PC-9 (cell line): Measurements from ENCODE around the gene PHLDA3. TPM values are rescaled to one million over a fixed set of nuclear protein-coding genes. Genes with fewer than 3 reads are reported as not detected.

Source experiments
- BruUV-seq: library from RNA; stranded (reverse); fragments of 400-500 nt; replicated peaks from 2 replicates; lab custom pipeline; 2021; lab: Mats Ljungman, UMichigan
- CTCF ChIA-PET: fragments of 300-600 bp; sonication (Branson Sonifier 250); formaldehyde crosslinking; loops from one replicate; lab custom pipeline; 2022; ENCODE audit warnings: antibody characterized with exemption; lab: Charles Lee
- POLR2A ChIA-PET: fragments of 300-600 bp; sonication (Branson Sonifier 250); formaldehyde crosslinking; loops from one replicate; lab custom pipeline; 2022; ENCODE audit warnings: antibody characterized with exemption; ENCODE audit not compliant: unreplicated experiment; lab: Charles Lee
- DNase-seq, 2 experiments: peaks; one replicate each; pipeline versions ENCODE4 v3.0.0 to v3.0.0-alpha.2; 2015 to 2022; ENCODE audit warnings: mixed read lengths in 1 of 2
- H2AFZ ChIP-seq: fragments of 200-600 bp; sonication (generic); 2 replicates; pipeline ENCODE4 v1.8.1; 2017; ENCODE audit warnings: antibody characterized with exemption
- H3F3A ChIP-seq: fragments of 200-600 bp; sonication (generic); 2 replicates; pipeline ENCODE4 v1.8.1; 2017; ENCODE audit warnings: antibody characterized with exemption, mild to moderate bottlenecking, low read depth; ENCODE audit not compliant: insufficient read depth
- H3K27ac ChIP-seq: fragments of 200-600 bp; sonication (generic); 2 replicates; pipeline ENCODE4 v1.6.1; 2016; ENCODE audit warnings: mixed run types
- H3K27me3 ChIP-seq: fragments of 200-600 bp; sonication (generic); 2 replicates; pipeline ENCODE4 v1.6.1; 2016; ENCODE audit warnings: low read depth, mixed run types; ENCODE audit not compliant: insufficient read depth
- H3K36me3 ChIP-seq: fragments of 200-600 bp; sonication (generic); 2 replicates; pipeline ENCODE4 v1.6.1; 2016; ENCODE audit warnings: low read depth, mixed run types
- H3K4me1 ChIP-seq: fragments of 200-600 bp; sonication (generic); replicated peaks from 2 replicates; pipeline ENCODE4 v1.6.1; 2016; ENCODE audit warnings: mixed run types; ENCODE audit not compliant: insufficient read depth
- H3K4me2 ChIP-seq: fragments of 200-600 bp; sonication (generic); 2 replicates; pipeline ENCODE4 v1.6.1; 2017; ENCODE audit warnings: mixed run types
- H3K4me3 ChIP-seq: fragments of 200-600 bp; sonication (generic); 2 replicates; pipeline ENCODE4 v1.6.1; 2016; ENCODE audit warnings: mixed run types
- H3K79me2 ChIP-seq: fragments of 200-600 bp; sonication (generic); 2 replicates; pipeline ENCODE4 v1.6.1; 2017; ENCODE audit warnings: low read depth, mixed run types
- H3K9me2 ChIP-seq: fragments of 200-600 bp; sonication (generic); 2 replicates; pipeline ENCODE4 v1.8.1; 2017; ENCODE audit warnings: mild to moderate bottlenecking; ENCODE audit not compliant: insufficient read depth
- H3K9me3 ChIP-seq: fragments of 200-600 bp; sonication (generic); 2 replicates; pipeline ENCODE4 v1.8.1; 2016; ENCODE audit warnings: low read depth; ENCODE audit not compliant: insufficient read depth
- H4K20me1 ChIP-seq: fragments of 200-600 bp; sonication (generic); 2 replicates; pipeline ENCODE4 v1.8.1; 2017; ENCODE audit not compliant: insufficient read depth
- CTCF ChIP-seq: fragments of 200-600 bp; sonication (generic); conservative IDR thresholded peaks from 2 replicates; pipeline ENCODE4 v1.6.1; 2017; ENCODE audit warnings: mixed run types, antibody characterized with exemption, mild to moderate bottlenecking, moderate library complexity
- EZH2 ChIP-seq: fragments of 200-600 bp; sonication (generic); IDR thresholded peaks from 2 replicates; pipeline ENCODE4 v1.8.0; 2017; ENCODE audit warnings: antibody characterized with exemption, low read depth
- intact Hi-C: fragments of 100-400 bp; cut with micrococcal nuclease; formaldehyde crosslinking; loops from one replicate; pipeline ENCODE4 v1.10.0; 2022; ENCODE audit not compliant: unreplicated experiment
- total RNA-seq: library from RNA; stranded (reverse); gene quantifications from 2 replicates; pipeline ENCODE4 v1.2.3, GENCODE V29; 2021

The PHLDA3 gene
- total RNA-seq, 1 experiment from 2014 or later, result 31.6 TPM

GRCh38 chr1:201468501-201468843 is 516 bp downstream of the PHLDA3 start:
- Histone ChIP-seq H3K79me2 (peaks cover 47% of the 10 kb centered on the region), H3F3A (peaks cover 27% of the 10 kb centered on the region; the same call in 1 of the 2 replicates), H3K9me2 (no peaks in the 10 kb centered on the region; the same call in 1 of the 2 replicates), H2AFZ (peak overlapping the region; percentile 70), H3K27me3 (no peaks in the 10 kb centered on the region), H3K36me3 (peaks cover 22% of the 10 kb centered on the region), H3K4me3 (peak overlapping the region; percentile 97), H3K9me3 (no peaks in the 10 kb centered on the region), H3K4me2 (peak overlapping the region; percentile 100), H4K20me1 (no peaks in the 10 kb centered on the region), H3K4me1 (peaks cover 34% of the 10 kb centered on the region), H3K27ac (peak overlapping the region; percentile 95)
- TF ChIP-seq EZH2, result no peak
- no peak for TF ChIP-seq CTCF
- no peak for DNase-seq
- ChIA-PET POLR2A (interaction anchor here (0.6 kb wide), 2 partner anchors 12 to 39 kb away, joined by 3 to 6 read pairs; partner anchors contain the start of gene CSRP1), CTCF (interaction anchor here (0.7 to 2.0 kb wide), 3 partner anchors 12 to 33 kb away, joined by 4 to 7 read pairs (median 5); no protein-coding TSS in a partner anchor)
- intact Hi-C loops, result loop anchor here (2.0 to 10.0 kb wide), 2 partner anchors 34 to 876 kb away; partner anchors contain the start of genes PPP1R12B and UBE2T
- BruUV-seq, result no TSS peak

- DNase-seq, result peak; percentile 77 to 90
These were observed 2.5 kb downstream of the PHLDA3 start for GRCh38 chr1:201466492-201466891.

More at GRCh38 chr1:201466492-201466891, 2.5 kb downstream of the PHLDA3 start:
- no peak for TF ChIP-seq CTCF
- TF ChIP-seq EZH2, result no peak
- POLR2A ChIA-PET, result interaction anchor here (0.5 to 0.6 kb wide), 2 partner anchors 18 to 34 kb away, joined by 10 read pairs; no protein-coding TSS in a partner anchor
- Histone ChIP-seq H3F3A (peaks cover 43% of the 10 kb centered on the region), H3K27me3 (no peaks in the 10 kb centered on the region), H3K4me1 (peaks cover 52% of the 10 kb centered on the region), H2AFZ (no peak overlapping the region), H3K36me3 (peaks cover 22% of the 10 kb centered on the region), H3K79me2 (peaks cover 47% of the 10 kb centered on the region), H3K4me2 (peak overlapping the region; percentile 100), H4K20me1 (no peaks in the 10 kb centered on the region), H3K9me2 (no peaks in the 10 kb centered on the region), H3K4me3 (peak overlapping the region; percentile 97), H3K9me3 (no peaks in the 10 kb centered on the region), H3K27ac (peak overlapping the region; percentile 95)
- BruUV-seq, result no TSS peak
- CTCF ChIA-PET, result interaction anchor here (0.7 to 1.2 kb wide), 4 partner anchors 18 to 90 kb away, joined by 3 to 9 read pairs (median 5); no protein-coding TSS in a partner anchor
- intact Hi-C loops, result loop anchor here (2.0 to 10.0 kb wide), 2 partner anchors 18 to 878 kb away; partner anchors contain the start of genes PPP1R12B and UBE2T
